Activated CD8-positive, alpha-beta T cell treated with anti-CD3 and anti-CD28 coated beads for 36 hours (primary cell): ENCODE results near the gene TOR2A. TPM values are rescaled to one million over a fixed set of nuclear protein-coding genes. Genes with fewer than 3 reads are reported as not detected.

ENCODE experiments used
- ATAC-seq: fragments of 200-7000 bp; cut with Tn5 transposase; one replicate; pipeline ENCODE4 v1.10.0; 2021; ENCODE audit warnings: mild to moderate bottlenecking, moderate library complexity
- CTCF ChIA-PET: fragments of 350-600 bp; sonication (Branson Sonifier 250); formaldehyde crosslinking; loops from one replicate; lab custom pipeline; 2021; ENCODE audit warnings: antibody characterized with exemption; lab: Charles Lee
- POLR2A ChIA-PET: fragments of 350-600 bp; sonication (Branson Sonifier 250); formaldehyde crosslinking; loops from one replicate; lab custom pipeline; 2021; ENCODE audit warnings: antibody characterized with exemption; lab: Charles Lee
- DNase-seq: peaks from one replicate; pipeline ENCODE4 v3.0.0-alpha.2; 2020
- H3K27ac Mint-ChIP-seq: one replicate; pipeline ENCODE4 v1.8.0; 2021; ENCODE audit warnings: mild to moderate bottlenecking, mixed read lengths
- H3K27me3 Mint-ChIP-seq: one replicate; pipeline ENCODE4 v1.8.0; 2021; ENCODE audit warnings: mixed read lengths
- H3K36me3 Mint-ChIP-seq: one replicate; pipeline ENCODE4 v1.8.0; 2021; ENCODE audit warnings: low read depth, mixed read lengths
- H3K4me1 Mint-ChIP-seq: one replicate; pipeline ENCODE4 v1.8.0; 2021; ENCODE audit warnings: low read depth, mixed read lengths
- H3K4me3 Mint-ChIP-seq: one replicate; pipeline ENCODE4 v1.8.0; 2021; ENCODE audit warnings: mild to moderate bottlenecking, moderate library complexity, mixed read lengths
- H3K9me3 Mint-ChIP-seq: one replicate; pipeline ENCODE4 v1.8.0; 2021; ENCODE audit warnings: mixed read lengths
- intact Hi-C: fragments of 100-400 bp; cut with micrococcal nuclease; formaldehyde crosslinking; loops from one replicate; pipeline ENCODE4 v1.10.0; 2022
- total RNA-seq, 2 experiments: library from RNA; stranded (reverse); gene quantifications; one replicate each; pipeline ENCODE4 v1.2.3, GENCODE V29; 2021
- TF ChIP-seq, protein P1 (sequence below): fragments of 200-600 bp; IDR thresholded peaks from one replicate; pipeline ENCODE4 v1.8.0; 2022; ENCODE audit warnings: antibody characterized with exemption, mild to moderate bottlenecking

The TOR2A gene
- total RNA-seq, 2 experiments from 2014 or later = 14.4 to 16.1 TPM

DNA sequence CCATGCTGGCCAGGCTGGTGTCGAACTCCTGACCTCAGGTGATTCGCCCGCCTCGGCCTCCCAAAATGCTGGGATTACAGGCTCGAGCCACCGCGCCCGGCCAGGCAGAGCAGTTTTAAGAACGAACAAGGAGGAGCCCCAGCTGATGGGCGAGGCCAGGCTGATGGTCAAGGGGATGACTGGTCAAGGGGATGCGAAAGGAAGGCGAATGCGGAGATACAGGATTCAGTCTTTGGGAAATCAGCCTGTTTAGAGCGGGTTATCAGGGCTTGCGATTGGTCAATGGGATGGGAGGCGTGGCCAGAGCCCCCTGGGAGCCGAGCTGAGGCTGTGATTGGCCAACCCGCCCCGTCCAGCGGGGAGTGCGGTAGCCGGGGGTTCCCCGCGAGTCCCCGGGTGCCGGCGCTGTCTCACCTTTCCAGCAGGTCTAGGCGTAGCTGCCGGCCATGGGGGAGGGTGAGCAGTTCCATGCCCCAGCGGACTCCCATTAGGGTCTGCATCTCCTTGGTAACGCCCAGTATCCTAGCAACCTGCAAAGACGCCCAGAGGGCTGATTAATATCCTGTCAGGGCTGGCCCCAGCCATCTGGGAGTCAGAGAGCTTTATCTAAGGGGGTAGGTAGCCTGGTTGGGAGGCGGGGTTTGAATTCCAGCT, 7.5 kb upstream of the TOR2A start:
- ChIA-PET CTCF (interaction anchor here (0.7 to 4.0 kb wide), 4 partner anchors 8 to 179 kb away, joined by 3 to 15 read pairs (median 6); partner anchors contain the start of gene TOR2A), POLR2A (interaction anchor here (1.0 to 1.3 kb wide), 3 partner anchors 8 to 42 kb away, joined by 3 read pairs; no protein-coding TSS in a partner anchor)
- H3K4me1 Mint-ChIP-seq = peaks cover 10% of the 10 kb centered on the region
- H3K9me3 Mint-ChIP-seq = no peaks in the 10 kb centered on the region
- H3K27ac Mint-ChIP-seq = peak overlapping the region; percentile 46
- ATAC-seq (peak; percentile 12), DNase-seq (no peak)
- H3K4me3 Mint-ChIP-seq = no peak overlapping the region
- peaks cover 17% of the 10 kb centered on the region for H3K36me3 Mint-ChIP-seq
- H3K27me3 Mint-ChIP-seq = no peaks in the 10 kb centered on the region
- TF ChIP-seq, protein P1, sequence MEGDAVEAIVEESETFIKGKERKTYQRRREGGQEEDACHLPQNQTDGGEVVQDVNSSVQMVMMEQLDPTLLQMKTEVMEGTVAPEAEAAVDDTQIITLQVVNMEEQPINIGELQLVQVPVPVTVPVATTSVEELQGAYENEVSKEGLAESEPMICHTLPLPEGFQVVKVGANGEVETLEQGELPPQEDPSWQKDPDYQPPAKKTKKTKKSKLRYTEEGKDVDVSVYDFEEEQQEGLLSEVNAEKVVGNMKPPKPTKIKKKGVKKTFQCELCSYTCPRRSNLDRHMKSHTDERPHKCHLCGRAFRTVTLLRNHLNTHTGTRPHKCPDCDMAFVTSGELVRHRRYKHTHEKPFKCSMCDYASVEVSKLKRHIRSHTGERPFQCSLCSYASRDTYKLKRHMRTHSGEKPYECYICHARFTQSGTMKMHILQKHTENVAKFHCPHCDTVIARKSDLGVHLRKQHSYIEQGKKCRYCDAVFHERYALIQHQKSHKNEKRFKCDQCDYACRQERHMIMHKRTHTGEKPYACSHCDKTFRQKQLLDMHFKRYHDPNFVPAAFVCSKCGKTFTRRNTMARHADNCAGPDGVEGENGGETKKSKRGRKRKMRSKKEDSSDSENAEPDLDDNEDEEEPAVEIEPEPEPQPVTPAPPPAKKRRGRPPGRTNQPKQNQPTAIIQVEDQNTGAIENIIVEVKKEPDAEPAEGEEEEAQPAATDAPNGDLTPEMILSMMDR = no peak
- intact Hi-C loops = no loop called here

DNA sequence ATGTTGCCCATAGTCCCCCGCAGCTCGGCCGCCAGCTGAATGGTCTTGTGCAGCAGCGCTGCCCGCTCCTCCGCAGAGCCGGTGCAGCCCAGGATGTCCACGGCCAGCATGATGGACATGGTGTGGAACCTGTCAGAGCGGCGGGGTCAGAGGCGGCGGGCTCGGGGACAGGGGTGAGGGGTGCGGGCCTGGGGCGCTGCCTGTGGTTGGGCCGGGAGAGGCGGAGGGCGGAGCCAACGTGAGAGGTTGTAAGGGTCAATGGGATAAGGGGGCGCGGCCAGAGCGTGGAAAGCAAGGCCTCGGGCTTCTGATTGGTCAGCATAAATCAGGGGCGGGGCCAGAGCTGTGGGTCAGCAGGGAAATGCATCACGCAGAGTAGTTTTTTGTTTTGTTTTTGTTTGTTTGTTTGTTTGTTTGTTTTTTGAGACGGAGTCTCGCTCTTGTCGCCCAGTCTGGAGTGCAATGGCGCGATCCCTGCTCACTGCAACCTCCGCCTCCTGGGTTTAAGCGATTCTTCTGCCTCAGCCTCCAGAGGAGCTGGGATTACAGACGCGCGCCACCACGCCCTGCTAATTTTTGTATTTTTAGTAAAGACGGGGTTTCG, 6.8 kb upstream of the TOR2A start:
- intact Hi-C loops = no loop called here
- TF ChIP-seq, protein P1 = no peak
- Mint-ChIP-seq H3K9me3 (no peaks in the 10 kb centered on the region), H3K27me3 (no peaks in the 10 kb centered on the region), H3K36me3 (peaks cover 17% of the 10 kb centered on the region), H3K4me1 (peaks cover 4% of the 10 kb centered on the region), H3K4me3 (no peak overlapping the region), H3K27ac (no peak overlapping the region)
- DNase-seq = no peak
- ChIA-PET POLR2A (interaction anchor here (1.2 to 1.5 kb wide), 2 partner anchors 22 to 43 kb away, joined by 3 to 5 read pairs; no protein-coding TSS in a partner anchor), CTCF (interaction anchor here (1.2 to 2.4 kb wide), 3 partner anchors 22 to 128 kb away, joined by 3 to 8 read pairs (median 4); no protein-coding TSS in a partner anchor)
- ATAC-seq = no peak

DNA sequence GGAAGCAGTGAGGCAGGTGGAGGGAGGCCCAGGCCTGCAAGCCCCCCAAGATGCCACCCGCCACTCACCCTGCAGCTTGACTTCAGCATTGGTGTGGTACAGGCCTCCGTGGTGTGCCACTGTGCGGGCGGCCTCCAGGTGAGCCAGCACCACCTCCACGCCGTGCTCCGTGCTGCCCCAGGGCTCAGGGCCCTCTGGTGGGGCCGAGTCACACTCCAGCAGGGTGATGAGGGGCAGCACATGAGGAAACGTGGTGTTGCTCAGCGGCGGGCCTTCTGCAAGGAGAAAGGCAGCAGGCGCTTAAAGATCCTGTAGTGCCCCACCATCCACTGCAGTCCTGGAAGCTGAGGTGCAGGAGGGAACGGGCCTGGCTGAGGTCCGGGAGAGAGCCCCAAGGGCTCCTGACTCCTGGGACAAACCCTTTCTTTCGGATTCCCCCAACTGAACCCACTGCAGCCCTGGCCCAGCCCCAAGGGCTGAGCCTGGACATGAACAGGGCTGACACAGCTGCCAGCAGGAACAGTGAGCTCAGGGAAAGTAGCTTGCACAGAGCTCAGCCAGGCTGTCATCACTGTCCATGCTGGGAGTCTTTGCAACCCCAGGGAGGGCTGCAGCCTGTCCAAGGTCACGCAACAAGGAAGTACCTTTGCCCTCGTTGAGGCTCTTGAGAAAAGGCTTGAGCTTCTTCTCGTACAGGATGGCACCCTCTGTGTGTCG, 4.7 kb upstream of the TOR2A start:
- POLR2A ChIA-PET = interaction anchor here (0.6 to 1.4 kb wide), 3 partner anchors 39 to 125 kb away, joined by 3 to 5 read pairs (median 3); partner anchors contain the start of gene SH2D3C
- CTCF ChIA-PET = interaction anchor here (0.7 to 1.5 kb wide), 4 partner anchors 130 to 203 kb away, joined by 3 to 4 read pairs (median 4); no protein-coding TSS in a partner anchor
- H3K27ac Mint-ChIP-seq = no peak overlapping the region
- H3K4me1 Mint-ChIP-seq = peaks cover 6% of the 10 kb centered on the region
- intact Hi-C loops = loop anchor here (5.0 to 10.0 kb wide), 3 partner anchors 43 to 235 kb away; no protein-coding TSS in a partner anchor
- ATAC-seq (no peak), DNase-seq (no peak)
- TF ChIP-seq, protein P1 = no peak
- no peak overlapping the region for H3K4me3 Mint-ChIP-seq
- no peaks in the 10 kb centered on the region for H3K9me3 Mint-ChIP-seq
- peaks cover 12% of the 10 kb centered on the region for H3K36me3 Mint-ChIP-seq
- no peaks in the 10 kb centered on the region for H3K27me3 Mint-ChIP-seq

GRCh38 chr9:127738666-127739065, 3.6 kb upstream of the TOR2A start:
- DNase-seq (no peak), ATAC-seq (no peak)
- H3K36me3 Mint-ChIP-seq = peaks cover 13% of the 10 kb centered on the region
- TF ChIP-seq, protein P1 = no peak
- ChIA-PET CTCF (interaction anchor here (0.7 to 2.0 kb wide), 2 partner anchors 131 to 379 kb away, joined by 3 to 6 read pairs; no protein-coding TSS in a partner anchor), POLR2A (no interaction called here)
- H3K27me3 Mint-ChIP-seq = no peaks in the 10 kb centered on the region
- H3K4me3 Mint-ChIP-seq = no peak overlapping the region
- peaks cover 13% of the 10 kb centered on the region for H3K4me1 Mint-ChIP-seq
- H3K9me3 Mint-ChIP-seq = no peaks in the 10 kb centered on the region
- intact Hi-C loops = loop anchor here (5.0 to 10.0 kb wide), 3 partner anchors 44 to 234 kb away; no protein-coding TSS in a partner anchor
- no peak overlapping the region for H3K27ac Mint-ChIP-seq
